ENCODE results near the gene EIF1AD. TPM values are rescaled to one million over a fixed set of nuclear protein-coding genes. Genes with fewer than 3 reads are reported as not detected.

The EIF1AD gene
- total RNA-seq, 2 donors from 2014 or later = 17.6 to 25.0 TPM

- no peak for TF ChIP-seq CTCF (IDR thresholded peaks at IDR 0.05)
- H3K4me1 ChIP-seq = peaks cover 0 to 19% of the 10 kb centered on the region in 2 donors
- no peaks in the 10 kb centered on the region for H3K27me3 ChIP-seq
- no peak overlapping the region for H3K4me3 ChIP-seq
- no peak for DNase-seq (ENCODE audit: low spot score)
- no peak overlapping the region for H3K27ac ChIP-seq
- no peaks in the 10 kb centered on the region for H3K9me3 ChIP-seq
- H3K36me3 ChIP-seq = peaks cover 64% of the 10 kb centered on the region
Measured at GRCh38 chr11:65965986-65966762, 35.8 kb downstream of the EIF1AD start.

DNA sequence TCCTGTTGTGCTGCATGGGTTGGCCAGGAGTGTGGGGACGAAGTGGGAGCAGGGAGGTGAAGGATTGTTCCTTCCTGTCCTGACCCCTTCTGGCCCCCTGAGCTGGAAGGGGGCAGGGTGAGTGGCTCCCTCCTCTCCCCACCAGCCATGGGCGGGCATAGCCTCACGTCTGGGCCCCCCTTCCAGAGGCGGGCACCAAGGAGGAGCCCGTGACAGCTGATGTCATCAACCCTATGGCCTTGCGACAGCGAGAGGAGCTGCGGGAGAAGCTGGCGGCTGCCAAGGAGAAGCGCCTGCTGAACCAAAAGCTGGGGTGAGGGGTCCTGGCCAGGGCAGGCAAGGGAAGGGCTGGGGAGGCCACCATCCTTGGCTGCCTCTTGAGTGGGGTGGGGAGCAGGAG, 37.1 kb downstream of the EIF1AD start:
- TF ChIP-seq CTCF (IDR thresholded peaks at IDR 0.05) = no peak
- Histone ChIP-seq H3K27ac (no peak overlapping the region), H3K4me1 (peaks cover 0 to 27% of the 10 kb centered on the region in 2 donors), H3K36me3 (peaks cover 60% of the 10 kb centered on the region), H3K4me3 (no peak overlapping the region), H3K9me3 (no peaks in the 10 kb centered on the region), H3K27me3 (no peaks in the 10 kb centered on the region)
- DNase-seq (ENCODE audit: low spot score) = no peak

- Histone ChIP-seq H3K9me3 (no peaks in the 10 kb centered on the region), H3K4me1 (peaks cover 0 to 27% of the 10 kb centered on the region in 2 donors), H3K4me3 (peak overlapping the region; percentile 91 to 100), H3K36me3 (peaks cover 33% of the 10 kb centered on the region), H3K27me3 (no peaks in the 10 kb centered on the region), H3K27ac (peak overlapping the region; percentile 87 to 91)
- DNase-seq (ENCODE audit: low spot score) = no peak
- TF ChIP-seq CTCF (IDR thresholded peaks at IDR 0.05) = no peak
Measured at GRCh38 chr11:65962141-65962564, 39.8 kb downstream of the EIF1AD start.

- Histone ChIP-seq H3K36me3 (peaks cover 26% of the 10 kb centered on the region), H3K27me3 (no peaks in the 10 kb centered on the region), H3K4me3 (peak within 1 kb of the TSS; percentile 91 to 100), H3K4me1 (peaks cover 0 to 27% of the 10 kb centered on the region in 2 donors), H3K27ac (peak within 1 kb of the TSS; percentile 87 to 91), H3K9me3 (no peaks in the 10 kb centered on the region)
- TF ChIP-seq CTCF (IDR thresholded peaks at IDR 0.05) = peak in 1 of 2 donors; percentile 25
- peak; percentile 98 for DNase-seq (ENCODE audit: low spot score)
Measured at GRCh38 chr11:65961267-65962140, 40.5 kb downstream of the EIF1AD start, which contains the start of gene SART1. Gene SART1 (plus strand): TSS chr11:65961734. CDS start chr11:65961781, 47 bp downstream.

DNA sequence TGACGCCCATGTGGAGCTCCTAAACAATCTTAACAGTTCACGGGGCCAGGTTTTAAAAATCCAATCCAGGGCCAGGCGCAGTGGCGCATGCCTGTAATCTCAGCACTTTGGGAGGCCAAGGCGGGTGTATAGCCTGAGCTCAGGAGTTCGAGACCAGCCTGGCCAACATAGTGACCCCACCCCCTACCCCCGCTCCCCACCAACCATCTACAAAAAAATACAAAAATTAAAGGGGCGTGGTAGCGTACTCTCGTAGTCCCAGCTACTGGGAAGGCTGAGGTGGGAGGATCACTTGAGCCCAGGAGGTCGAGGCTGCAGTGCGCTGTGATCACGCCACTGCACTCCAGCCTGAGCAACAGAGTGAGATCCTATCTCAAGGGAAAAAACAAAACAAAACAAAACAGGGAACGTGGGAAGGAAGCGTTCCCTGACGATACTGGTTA, 41.1 kb downstream of the EIF1AD start:
- Histone ChIP-seq H3K4me3 (peak overlapping the region; percentile 91 to 100), H3K9me3 (no peaks in the 10 kb centered on the region), H3K4me1 (peaks cover 0 to 27% of the 10 kb centered on the region in 2 donors), H3K36me3 (peaks cover 20% of the 10 kb centered on the region), H3K27ac (peak overlapping the region; percentile 87 to 91), H3K27me3 (no peaks in the 10 kb centered on the region)
- DNase-seq (ENCODE audit: low spot score) = no peak
- TF ChIP-seq CTCF (IDR thresholded peaks at IDR 0.05) = no peak
